GM21528 (cell line): ENCODE data around the gene GRAMD1C.
"Not testable (repeated sequence)": the region's sequence is repeated elsewhere in the genome, so short reads cannot be mapped to it uniquely, and the experiment has no call there.

ENCODE experiments used
- ATAC-seq: cut with Tn5 transposase; IDR thresholded peaks from one replicate; pipeline ENCODE4 v1.9.1; 2021; ENCODE audit warnings: mild to moderate bottlenecking, moderate library complexity; ENCODE audit not compliant: unreplicated experiment, low FRiP score

GRAMD1C gene

DNA sequence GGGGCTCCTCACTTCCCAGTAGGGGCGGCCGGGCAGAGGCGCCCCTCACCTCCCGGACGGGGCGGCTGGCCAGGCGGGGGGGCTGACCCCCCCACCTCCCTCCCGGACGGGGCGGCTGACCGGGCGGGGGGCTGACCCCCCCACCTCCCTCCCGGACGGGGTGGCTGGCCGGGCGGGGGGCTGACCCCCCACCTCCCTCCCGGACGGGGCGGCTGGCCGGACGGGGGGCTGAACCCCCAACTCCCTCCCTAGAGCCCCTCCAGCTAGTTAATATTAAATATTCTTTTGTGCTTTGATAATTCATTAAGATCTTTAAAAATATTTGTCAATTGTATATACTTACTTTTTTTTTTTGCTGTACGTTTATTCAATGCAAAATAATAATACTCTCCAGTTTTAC lies 11.3 kb downstream of the GRAMD1C start:
- ATAC-seq = not testable (repeated sequence)

DNA sequence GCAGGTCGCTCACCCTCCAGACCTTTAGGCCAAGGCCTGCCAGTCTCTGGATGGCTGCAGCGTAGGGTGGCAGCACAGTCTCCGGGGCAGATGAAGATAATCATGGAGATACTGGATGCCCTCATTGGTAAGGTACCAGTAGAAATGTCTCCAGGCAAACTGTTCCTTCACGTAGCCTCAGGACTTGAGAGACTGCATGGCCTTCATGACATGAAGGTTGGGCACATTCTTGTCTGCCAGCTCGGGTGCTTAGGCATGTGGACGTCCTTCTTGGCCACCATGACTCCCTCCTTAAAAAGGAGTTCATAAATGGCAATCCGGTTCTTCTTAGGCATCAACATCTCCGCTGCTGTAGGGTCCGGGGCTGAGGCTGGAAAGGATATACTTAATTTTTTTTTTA lies 11.8 kb downstream of the GRAMD1C start:
- ATAC-seq = not testable (repeated sequence)

DNA sequence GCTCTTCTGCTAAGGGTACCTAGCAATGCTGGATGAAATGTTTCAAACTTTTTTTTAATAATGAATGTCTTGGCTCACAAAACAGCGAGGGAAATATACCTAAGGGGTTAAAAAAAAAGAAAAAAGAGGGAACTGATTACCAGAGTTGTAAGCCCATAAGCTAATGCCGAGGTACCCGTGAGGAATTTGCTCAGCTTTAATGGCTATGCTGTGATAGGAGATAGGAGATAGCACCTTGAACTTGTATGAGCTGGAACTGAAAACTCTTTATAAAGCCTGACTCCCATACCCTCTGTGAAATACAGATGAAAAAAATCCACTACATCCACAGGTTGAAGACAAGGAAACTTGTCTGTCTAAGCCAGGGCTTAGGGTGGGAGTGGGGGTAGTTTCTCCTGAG lies 13.9 kb downstream of the GRAMD1C start:
- ATAC-seq = no peak

DNA sequence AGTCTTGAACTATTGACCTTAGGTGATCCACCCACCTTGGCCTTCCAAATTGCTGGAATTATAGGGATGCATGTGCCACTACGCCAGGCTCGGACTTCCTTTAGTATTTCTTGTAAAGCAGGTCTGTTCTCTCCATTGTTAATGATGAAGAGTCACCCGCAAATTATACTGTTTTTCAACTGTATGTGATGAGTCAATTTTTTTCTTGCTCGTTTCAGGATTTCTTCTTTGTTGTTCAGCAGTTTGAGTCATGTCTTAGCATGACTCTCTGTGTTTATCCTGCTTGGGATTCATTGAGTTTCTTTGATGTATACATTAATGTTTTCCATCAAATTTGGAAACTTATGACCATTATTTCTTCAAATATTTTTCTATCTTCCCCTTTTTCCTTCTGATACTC lies 28.9 kb downstream of the GRAMD1C start:
- ATAC-seq = no peak

DNA sequence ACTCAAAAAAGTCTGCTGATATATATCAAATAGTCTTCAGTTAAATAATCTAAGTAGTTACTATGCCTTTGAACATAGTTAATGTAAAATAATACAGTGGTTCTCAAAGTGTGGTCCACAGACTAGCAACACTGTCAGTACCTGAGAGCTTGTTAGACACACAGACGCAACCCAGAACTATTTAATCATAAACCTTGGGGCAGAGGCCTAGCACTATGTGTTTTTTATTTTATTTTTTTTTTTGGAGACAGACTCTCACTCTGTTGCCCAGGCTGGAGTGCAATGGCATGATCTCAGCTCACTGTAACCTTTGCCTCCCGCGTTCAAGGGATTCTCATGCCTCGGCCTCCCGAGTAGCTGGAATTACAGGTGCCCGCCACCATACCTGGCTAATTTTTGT lies 34.7 kb downstream of the GRAMD1C start:
- no peak for ATAC-seq

DNA sequence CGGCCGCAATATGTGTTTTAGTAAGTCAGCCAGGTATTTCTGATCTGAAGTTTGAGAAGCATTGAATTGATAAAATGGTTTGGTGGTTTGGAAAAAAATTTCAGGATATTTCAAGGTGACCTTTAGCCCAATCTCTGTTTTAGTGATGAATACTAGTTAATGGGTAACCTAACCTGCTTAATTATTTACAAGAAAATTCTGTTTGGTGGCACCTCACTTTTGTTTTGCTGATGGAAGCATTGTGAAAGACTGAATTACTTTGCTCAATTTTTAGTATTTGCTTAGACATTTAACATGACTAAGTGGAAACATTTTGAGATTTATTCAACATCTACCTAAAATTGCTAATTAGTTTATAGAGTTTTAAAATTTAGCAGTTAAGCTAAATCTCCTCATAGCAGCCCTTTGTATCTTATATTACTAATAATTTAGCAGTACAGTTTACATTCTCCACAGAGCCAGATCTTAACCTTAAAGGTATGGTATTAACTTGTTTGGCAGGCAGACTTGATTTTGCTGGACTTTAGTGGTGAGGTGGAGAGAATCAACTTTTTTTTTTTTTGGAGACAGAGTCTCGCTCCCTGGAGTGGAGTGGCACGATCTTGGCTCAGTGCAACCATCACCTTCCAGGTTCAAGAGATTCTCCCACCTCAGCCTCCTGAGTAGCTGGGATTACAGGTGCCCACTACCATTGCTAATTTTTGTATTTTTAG lies 35.4 kb downstream of the GRAMD1C start:
- no peak for ATAC-seq

DNA sequence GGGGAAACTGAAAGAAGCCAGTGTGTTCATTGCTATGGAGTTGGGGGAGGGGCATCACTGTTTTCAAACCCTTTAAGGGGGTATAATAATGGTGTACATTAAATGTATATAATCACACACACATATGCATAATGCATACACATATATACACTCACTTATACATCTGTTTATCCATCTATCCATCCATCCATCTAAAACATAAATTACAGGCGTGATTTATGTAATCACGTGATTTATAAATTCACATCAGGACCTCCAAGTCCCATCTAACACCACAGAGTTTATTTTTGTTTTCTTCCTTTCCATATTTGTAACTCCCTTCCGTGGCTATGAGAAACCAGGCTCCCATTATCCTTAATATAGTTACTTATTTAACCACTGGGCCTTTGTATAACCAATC lies 39.8 kb downstream of the GRAMD1C start:
- no peak for ATAC-seq

DNA sequence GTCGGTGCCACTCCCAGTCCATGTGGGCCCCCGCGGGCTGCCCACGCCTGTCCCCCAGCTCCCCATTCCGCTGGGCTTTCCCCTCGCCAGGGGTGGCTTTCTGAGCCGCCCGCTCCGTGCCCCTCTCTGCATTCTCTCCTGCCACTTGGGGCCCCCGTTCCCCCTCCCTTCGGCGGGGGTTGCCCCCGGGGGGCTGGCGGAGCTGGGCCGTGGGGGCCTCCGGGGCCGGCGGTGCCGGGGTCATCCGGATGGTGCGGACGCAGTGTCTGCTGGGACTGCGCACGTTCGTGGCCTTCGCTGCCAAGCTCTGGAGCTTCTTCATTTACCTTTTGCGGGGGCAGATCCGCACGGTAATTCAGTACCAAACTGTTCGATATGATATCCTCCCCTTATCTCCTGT lies 46.5 kb downstream of the GRAMD1C start:
- ATAC-seq = no peak

DNA sequence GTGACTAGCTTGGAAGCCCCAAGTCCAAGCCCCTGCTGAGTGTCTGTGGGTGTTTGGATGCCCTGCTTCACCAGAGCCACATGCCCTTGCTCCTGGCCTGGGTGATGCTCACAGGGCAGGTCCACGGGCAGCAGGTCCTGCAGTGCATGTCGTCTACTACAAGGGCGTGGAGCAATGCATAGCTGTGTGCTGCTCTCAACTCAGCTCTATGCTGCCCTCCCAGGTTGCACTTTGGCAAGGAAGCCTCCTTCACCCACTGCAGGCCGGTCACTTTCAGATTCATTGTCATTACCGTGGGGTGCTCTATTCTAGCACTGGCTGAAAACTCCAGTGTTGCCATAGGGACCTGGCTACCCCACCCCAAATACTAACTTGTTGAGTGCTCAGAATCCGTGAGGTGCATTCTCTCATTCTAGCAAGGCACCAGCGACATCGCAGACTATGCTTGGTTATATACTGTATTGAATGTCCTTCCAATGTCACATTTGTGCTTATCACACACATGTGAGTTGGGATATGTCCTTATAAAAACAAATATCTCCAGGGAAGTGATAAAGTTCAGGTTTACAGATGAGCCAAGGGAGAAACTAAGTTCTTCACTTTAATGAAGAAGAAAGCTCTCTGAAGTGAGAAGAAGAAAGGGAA lies 51.8 kb downstream of the GRAMD1C start:
- no peak for ATAC-seq

DNA sequence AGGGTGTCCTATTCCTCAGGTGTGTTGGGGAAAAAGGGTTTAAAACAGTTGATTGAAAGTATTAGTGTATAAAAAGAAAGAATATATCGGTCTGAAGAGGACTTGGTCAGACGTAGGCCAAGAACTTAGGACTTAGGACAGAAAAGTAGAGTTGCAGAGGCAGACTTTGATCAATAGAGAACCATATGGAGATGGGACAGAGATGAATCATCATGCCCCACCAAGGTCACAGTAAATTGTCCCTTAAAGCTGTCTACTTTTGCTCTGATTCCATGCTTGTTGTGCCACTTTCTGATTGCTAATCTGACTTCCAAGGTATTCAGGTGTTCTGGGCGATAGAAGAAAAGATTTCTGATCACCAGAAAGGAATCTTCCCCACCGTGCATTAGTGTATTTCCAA lies 56.3 kb downstream of the GRAMD1C start:
- ATAC-seq = no peak

DNA sequence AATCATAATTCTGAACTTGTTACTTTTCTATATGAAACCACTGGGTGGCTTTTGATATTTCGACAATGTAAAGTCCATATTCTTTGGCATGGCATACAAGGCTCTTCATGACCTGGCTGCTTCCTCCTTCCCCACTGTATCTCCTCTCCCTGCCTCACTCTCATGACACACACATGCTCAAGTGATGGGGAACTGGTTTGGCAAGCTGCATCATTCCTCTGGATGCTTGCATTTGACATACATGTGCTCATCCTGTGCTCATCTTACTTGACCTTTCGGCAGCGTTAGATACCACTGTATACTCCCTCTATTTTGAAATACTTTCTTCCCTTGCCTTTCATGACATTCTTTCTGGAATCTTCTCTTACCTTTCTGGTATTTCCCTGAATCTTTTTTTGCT lies 57.4 kb downstream of the GRAMD1C start:
- ATAC-seq = no peak

DNA sequence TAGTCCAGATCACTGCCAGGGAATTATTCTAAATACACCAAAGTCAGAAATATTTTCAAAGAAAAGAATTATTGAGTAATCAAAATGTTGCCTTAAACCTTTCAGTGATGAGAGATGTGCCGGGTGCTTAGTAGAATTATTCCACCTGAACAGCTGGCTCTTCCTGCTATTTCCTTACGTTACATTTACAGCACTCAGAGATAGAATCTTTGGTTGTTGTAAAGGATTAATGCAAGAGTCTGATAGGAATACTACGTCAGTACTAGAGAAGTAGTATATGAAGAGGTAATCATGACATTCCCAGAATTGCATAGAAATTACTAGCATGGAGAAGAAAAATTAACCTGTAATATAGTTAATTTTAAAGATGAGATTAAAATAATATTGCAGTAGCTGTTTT lies 58.3 kb downstream of the GRAMD1C start:
- no peak for ATAC-seq

DNA sequence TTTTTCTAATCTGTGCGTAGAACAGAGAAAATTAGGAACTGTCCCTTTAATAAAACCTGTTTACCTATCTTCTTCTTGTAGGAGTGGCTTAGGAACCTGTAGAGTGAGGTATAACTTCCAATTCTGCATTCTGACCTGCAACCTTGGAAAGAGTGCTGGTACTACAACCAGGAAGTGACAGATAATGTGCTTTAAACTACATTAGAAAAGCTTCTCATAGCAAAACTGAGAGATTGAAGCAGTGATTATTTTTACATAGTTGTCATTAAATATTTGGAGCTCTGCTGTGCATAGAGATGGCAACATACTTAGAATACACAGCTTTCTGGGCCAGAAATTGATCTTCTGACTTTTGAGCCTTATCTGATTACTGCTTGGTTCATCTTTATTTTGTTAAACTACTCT lies 58.8 kb downstream of the GRAMD1C start:
- no peak for ATAC-seq

DNA sequence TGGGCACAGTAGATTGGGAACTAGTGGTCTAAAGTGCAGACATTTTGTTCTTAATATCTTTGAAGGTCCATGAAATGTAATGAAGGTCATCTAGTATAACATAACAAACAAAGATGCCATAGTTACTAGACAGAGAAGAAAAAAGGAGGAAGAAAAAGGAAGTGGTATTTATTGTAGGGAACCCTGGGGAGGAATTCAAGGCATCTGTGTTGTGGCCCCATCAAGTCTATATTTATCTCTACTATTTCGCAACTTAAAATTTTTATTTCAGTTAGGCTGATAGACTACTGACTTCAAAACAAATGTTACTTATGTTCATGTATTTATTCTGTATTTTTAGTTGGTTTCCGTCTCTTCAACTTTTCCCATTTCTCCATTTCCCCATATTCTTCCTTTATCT lies 60.3 kb downstream of the GRAMD1C start:
- no peak for ATAC-seq

DNA sequence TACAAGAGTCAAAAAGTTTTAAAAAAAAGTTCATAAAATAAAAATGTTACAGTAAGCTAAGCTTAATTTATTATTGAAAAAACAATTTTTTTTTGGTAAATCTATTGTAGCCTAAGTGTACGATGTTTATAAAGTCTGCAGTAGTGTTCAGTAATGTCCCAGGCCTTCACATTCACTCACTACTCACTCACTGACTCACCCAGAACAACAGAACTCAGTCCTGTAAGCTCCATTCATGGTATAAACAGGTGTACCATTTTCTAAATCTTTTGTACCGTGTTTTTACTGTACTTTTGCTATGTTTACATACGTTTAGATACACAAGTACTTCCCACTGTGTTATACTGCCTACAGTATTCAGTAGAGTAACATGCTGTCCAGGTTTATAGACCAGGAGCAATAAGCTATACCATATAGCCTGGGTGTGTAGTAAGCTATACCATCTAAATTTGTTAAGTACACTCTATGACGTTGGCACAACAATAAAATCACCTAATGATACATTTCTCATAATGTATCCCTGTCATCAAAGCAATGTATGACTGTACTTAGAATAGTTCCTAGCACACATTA lies 68.1 kb downstream of the GRAMD1C start:
- no peak for ATAC-seq

DNA sequence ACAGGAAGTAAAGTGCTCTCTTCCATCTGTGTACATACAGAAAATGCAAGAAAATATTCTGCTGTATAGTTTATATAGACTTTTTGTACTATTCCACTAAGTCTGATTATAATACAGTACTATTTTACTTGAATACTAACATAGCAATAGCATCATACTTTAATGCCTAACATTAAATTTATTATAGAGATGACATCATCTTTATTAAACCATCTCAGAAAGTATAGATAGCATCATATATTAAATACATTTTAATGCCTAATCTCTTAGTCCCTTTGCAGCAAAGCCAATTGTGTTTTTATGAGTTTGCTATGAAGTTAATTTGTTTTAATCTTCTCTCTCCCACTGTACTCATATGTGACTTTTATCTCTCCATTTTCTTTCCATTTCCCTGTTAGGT lies 69.5 kb downstream of the GRAMD1C start:
- no peak for ATAC-seq

DNA sequence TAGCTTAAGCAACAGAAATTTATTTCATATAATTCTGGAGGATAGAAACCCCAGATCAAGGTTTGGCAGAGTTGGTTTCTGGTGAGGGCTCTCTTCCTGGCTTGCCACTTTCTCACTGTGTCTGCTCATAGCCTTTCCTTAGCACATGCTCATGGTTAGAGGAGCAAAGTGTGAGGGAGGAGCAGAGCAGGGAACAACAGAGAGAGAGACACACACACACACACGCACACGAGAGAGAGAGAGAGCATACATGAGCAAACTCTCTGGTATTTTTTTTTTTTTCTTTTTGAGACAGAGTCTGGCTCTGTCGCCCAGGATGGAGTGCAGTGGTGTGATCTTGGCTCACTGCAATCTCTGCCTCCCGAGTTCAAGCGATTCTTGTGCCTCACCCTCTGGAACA lies 72.4 kb downstream of the GRAMD1C start:
- no peak for ATAC-seq

DNA sequence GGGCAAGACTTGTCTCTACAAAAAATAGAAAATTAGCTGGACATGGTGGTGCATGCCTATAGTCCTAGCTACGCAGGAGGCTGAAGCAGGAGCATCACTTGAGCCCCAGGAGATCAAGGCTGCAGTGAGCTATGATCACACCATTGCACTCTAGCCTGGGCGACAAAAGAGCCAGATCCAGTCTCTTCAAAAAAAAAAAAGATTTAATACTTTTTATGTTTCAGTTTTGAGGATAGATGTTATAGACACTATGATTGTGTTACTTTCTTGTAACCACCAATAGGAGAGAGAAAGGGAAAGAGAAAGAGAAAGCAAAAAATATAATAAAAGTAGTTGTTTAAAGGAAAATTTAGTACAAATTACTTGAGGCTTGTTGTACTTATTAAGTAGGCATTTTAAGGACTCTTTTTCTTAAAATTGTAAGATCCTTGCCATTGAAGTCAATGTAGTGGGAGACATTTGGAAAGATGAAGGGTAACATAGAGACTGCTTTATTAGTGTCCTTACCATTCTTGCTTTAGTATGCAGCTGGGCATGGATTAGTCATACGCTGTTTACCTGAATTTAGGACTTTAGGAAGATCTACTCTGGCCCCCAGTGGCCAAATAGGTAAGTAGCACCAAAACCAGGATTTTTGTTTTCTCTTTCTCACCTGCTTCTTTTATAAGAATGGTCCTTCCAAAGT lies 74.1 kb downstream of the GRAMD1C start:
- ATAC-seq = peak; percentile 87

DNA sequence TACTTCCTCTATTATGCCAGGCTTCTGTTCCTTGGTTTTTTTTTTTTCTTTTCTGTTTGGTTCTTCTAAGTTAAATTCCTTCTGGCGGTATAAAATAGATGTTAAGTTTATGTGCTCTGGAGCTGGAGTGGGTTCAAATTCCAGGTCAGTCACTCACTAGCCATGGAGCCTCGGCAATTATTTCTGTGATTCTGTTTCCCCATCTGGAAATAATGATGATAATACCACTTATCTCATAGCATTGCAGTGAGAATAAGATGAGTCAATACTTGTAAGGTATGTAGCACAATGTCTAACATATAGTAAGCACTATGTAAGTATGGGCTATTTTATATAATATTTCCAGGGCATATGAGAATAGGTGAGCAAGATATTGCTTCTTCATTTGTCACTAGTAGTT lies 76.1 kb downstream of the GRAMD1C start:
- ATAC-seq = no peak

DNA sequence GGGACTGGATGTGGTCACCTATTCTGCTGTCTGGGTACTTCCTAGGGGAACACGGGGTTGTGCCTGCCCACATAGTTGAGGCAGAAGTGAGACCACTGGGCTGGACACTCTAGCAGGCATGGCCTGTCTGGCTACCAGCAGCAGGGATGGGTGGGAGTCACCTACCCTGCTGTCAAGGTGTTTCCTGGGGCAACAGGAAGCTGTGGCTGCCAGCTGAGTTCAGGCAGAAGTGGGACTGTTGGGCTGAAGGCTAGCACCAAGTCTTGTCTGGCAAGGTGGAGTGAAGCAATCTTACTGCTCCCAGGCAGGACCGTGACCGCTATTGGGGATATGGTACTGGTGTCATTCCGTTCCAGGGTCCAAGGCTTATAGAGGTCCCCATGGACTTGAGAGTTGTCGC lies 89.0 kb downstream of the GRAMD1C start:
- ATAC-seq = no peak

DNA sequence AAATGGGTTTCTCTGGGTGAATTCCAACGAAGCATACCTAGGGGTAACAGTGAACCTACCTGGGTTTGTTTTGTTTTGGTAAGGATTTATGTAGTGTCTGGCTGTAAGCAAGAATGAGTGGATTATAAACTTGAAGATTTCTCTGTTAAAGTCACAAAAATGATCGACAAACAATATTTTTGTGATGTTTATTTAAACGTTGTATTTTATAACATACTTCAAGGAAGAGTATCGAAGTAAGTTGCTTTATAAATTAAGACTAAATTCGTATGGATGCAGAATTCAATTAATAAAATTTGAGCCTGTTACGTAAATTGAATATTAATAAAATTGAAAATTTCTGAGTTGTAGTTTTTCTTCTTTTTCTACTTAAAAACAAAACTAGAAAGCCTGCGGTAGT lies 108.2 kb downstream of the GRAMD1C start:
- no peak for ATAC-seq
